Glutamatergic neuron (in vitro differentiated cells): ENCODE results near the gene PROS1. TPM values are rescaled to one million over a fixed set of nuclear protein-coding genes. Genes with fewer than 3 reads are reported as not detected.
"Not testable (repeated sequence)": the region's sequence is repeated elsewhere in the genome, so short reads cannot be mapped to it uniquely, and the experiment has no call there.

Experiments
- DNase-seq: peaks from one replicate; pipeline ENCODE4 v3.0.0; 2022
- H3K27ac Mint-ChIP-seq: one replicate; pipeline ENCODE4 v1.8.0; 2020; ENCODE audit warnings: mild to moderate bottlenecking, mixed read lengths, inconsistent platforms; ENCODE audit not compliant: unreplicated experiment
- H3K27me3 Mint-ChIP-seq: one replicate; pipeline ENCODE4 v1.8.0; 2020; ENCODE audit warnings: mild to moderate bottlenecking, moderate library complexity, mixed read lengths, inconsistent platforms; ENCODE audit not compliant: unreplicated experiment
- H3K36me3 Mint-ChIP-seq: one replicate; pipeline ENCODE4 v1.8.0; 2020; ENCODE audit warnings: mild to moderate bottlenecking, mixed read lengths, inconsistent platforms; ENCODE audit not compliant: unreplicated experiment
- H3K4me1 Mint-ChIP-seq: one replicate; pipeline ENCODE4 v1.8.0; 2020; ENCODE audit warnings: mild to moderate bottlenecking, low read depth, mixed read lengths, inconsistent platforms; ENCODE audit not compliant: unreplicated experiment
- H3K4me3 Mint-ChIP-seq: one replicate; pipeline ENCODE4 v1.8.0; 2020; ENCODE audit warnings: mild to moderate bottlenecking, mixed read lengths, inconsistent platforms; ENCODE audit not compliant: unreplicated experiment
- H3K9me3 Mint-ChIP-seq: one replicate; pipeline ENCODE4 v1.8.0; 2020; ENCODE audit warnings: mild to moderate bottlenecking, moderate library complexity, mixed read lengths, inconsistent platforms; ENCODE audit not compliant: unreplicated experiment
- CTCF ChIP-seq: fragments of 200-600 bp; sonication (generic); IDR thresholded peaks from one replicate; pipeline ENCODE4 v1.5.0; 2021; ENCODE audit not compliant: partially characterized antibody, unreplicated experiment
- total RNA-seq: library from RNA; stranded (reverse); fragmentation: NEBNext Ultra II Directional; extraction: Animal tissue kit (Norgen Biotek cat#: 25700); gene quantifications from one replicate; pipeline ENCODE4 v1.2.1, GENCODE V29; 2021; ENCODE audit not compliant: unreplicated experiment

Gene PROS1
- total RNA-seq, 1 donor from 2014 or later, result 4.9 TPM

- Mint-ChIP-seq H3K27me3 (no peaks in the 10 kb centered on the region), H3K27ac (no peak overlapping the region), H3K36me3 (no peaks in the 10 kb centered on the region), H3K9me3 (peaks cover 2% of the 10 kb centered on the region), H3K4me3 (no peak overlapping the region), H3K4me1 (no peaks in the 10 kb centered on the region)
- no peak for TF ChIP-seq CTCF
- DNase-seq, result no peak
Measured at GRCh38 chr3:93911206-93911605, 62.5 kb downstream of the PROS1 start.

GRCh38 chr3:93910097-93910496 is 63.6 kb downstream of the PROS1 start:
- no peak for DNase-seq
- H3K9me3 Mint-ChIP-seq, result peaks cover 2% of the 10 kb centered on the region
- TF ChIP-seq CTCF, result no peak
- no peak overlapping the region for H3K27ac Mint-ChIP-seq
- H3K27me3 Mint-ChIP-seq, result no peaks in the 10 kb centered on the region
- H3K36me3 Mint-ChIP-seq, result no peaks in the 10 kb centered on the region
- no peaks in the 10 kb centered on the region for H3K4me1 Mint-ChIP-seq
- H3K4me3 Mint-ChIP-seq, result no peak overlapping the region

GRCh38 chr3:93907132-93907531 is 66.6 kb downstream of the PROS1 start:
- Mint-ChIP-seq H3K27ac (no peak overlapping the region), H3K4me3 (no peak overlapping the region), H3K4me1 (no peaks in the 10 kb centered on the region), H3K9me3 (peaks cover 3% of the 10 kb centered on the region), H3K36me3 (no peaks in the 10 kb centered on the region), H3K27me3 (no peaks in the 10 kb centered on the region)
- DNase-seq, result no peak
- TF ChIP-seq CTCF, result no peak

- DNase-seq, result no peak
- H3K9me3 Mint-ChIP-seq, result peaks cover 3% of the 10 kb centered on the region
- H3K27ac Mint-ChIP-seq, result no peak overlapping the region
- no peaks in the 10 kb centered on the region for H3K4me1 Mint-ChIP-seq
- H3K4me3 Mint-ChIP-seq, result no peak overlapping the region
- TF ChIP-seq CTCF, result no peak
- no peaks in the 10 kb centered on the region for H3K27me3 Mint-ChIP-seq
- no peaks in the 10 kb centered on the region for H3K36me3 Mint-ChIP-seq
Measured at GRCh38 chr3:93906245-93906644, 67.5 kb downstream of the PROS1 start.

GRCh38 chr3:93904568-93904967 is 69.1 kb downstream of the PROS1 start:
- H3K27ac Mint-ChIP-seq, result no peak overlapping the region
- no peaks in the 10 kb centered on the region for H3K36me3 Mint-ChIP-seq
- H3K4me3 Mint-ChIP-seq, result no peak overlapping the region
- DNase-seq, result no peak
- no peak for TF ChIP-seq CTCF
- H3K4me1 Mint-ChIP-seq, result no peaks in the 10 kb centered on the region
- no peaks in the 10 kb centered on the region for H3K27me3 Mint-ChIP-seq
- H3K9me3 Mint-ChIP-seq, result peaks cover 3% of the 10 kb centered on the region

- H3K27ac Mint-ChIP-seq, H3K27me3 Mint-ChIP-seq, H3K36me3 Mint-ChIP-seq, H3K9me3 Mint-ChIP-seq, H3K4me1 Mint-ChIP-seq, H3K4me3 Mint-ChIP-seq, DNase-seq: not testable (repeated sequence)
Measured at GRCh38 chr3:93878250-93879017, 95.3 kb downstream of the PROS1 start.

- H3K36me3 Mint-ChIP-seq, H3K4me1 Mint-ChIP-seq, H3K27ac Mint-ChIP-seq, H3K4me3 Mint-ChIP-seq, H3K27me3 Mint-ChIP-seq, DNase-seq, H3K9me3 Mint-ChIP-seq: not testable (repeated sequence)
Measured at GRCh38 chr3:93877427-93877826, 96.3 kb downstream of the PROS1 start.

- not testable (repeated sequence) for H3K9me3 Mint-ChIP-seq, H3K27ac Mint-ChIP-seq, H3K36me3 Mint-ChIP-seq, H3K4me3 Mint-ChIP-seq, H3K27me3 Mint-ChIP-seq, H3K4me1 Mint-ChIP-seq, DNase-seq
Measured at GRCh38 chr3:93873412-93873811, 100.3 kb downstream of the PROS1 start.
